Nephron (organoid): ENCODE measurements around the gene ARPC2.

Source experiments
- H3K27ac Mint-ChIP-seq, 3 experiments: 2 replicates each; pipeline ENCODE4 v1.8.0; 2020; ENCODE audit warnings: mixed read lengths in 3 of 3, mild to moderate bottlenecking in 2 of 3, moderate library complexity in 1 of 3
- H3K27me3 Mint-ChIP-seq: 2 replicates; pipeline ENCODE4 v1.8.0; 2021; ENCODE audit warnings: low read depth, mild to moderate bottlenecking, moderate library complexity, mixed read lengths
- H3K36me3 Mint-ChIP-seq: 2 replicates; pipeline ENCODE4 v1.8.0; 2020; ENCODE audit warnings: low read depth, mixed read lengths
- H3K4me1 Mint-ChIP-seq: 2 replicates; pipeline ENCODE4 v1.8.0; 2020; ENCODE audit warnings: mixed read lengths
- H3K4me3 Mint-ChIP-seq, 3 experiments: 2 replicates each; pipeline ENCODE4 v1.8.0; 2020; ENCODE audit warnings: mild to moderate bottlenecking in 3 of 3, mixed read lengths in 3 of 3, moderate library complexity in 2 of 3
- H3K9me3 Mint-ChIP-seq: 2 replicates; pipeline ENCODE4 v1.8.0; 2020; ENCODE audit warnings: mixed read lengths
- TF ChIP-seq, protein P1 (sequence below), 3 experiments: fragments of 200-600 bp; sonication (generic); IDR thresholded peaks; one replicate each; pipeline ENCODE4 v1.5.0; 2021; ENCODE audit warnings: antibody characterized with exemption in 3 of 3; ENCODE audit not compliant: unreplicated experiment in 3 of 3

ARPC2 gene

GRCh38 chr2:218235017-218235416 is 18.0 kb downstream of the ARPC2 start:
- no peak overlapping the region for H3K4me3 Mint-ChIP-seq
- H3K36me3 Mint-ChIP-seq, result peaks cover 87% of the 10 kb centered on the region
- H3K27ac Mint-ChIP-seq, result no peak overlapping the region

DNA sequence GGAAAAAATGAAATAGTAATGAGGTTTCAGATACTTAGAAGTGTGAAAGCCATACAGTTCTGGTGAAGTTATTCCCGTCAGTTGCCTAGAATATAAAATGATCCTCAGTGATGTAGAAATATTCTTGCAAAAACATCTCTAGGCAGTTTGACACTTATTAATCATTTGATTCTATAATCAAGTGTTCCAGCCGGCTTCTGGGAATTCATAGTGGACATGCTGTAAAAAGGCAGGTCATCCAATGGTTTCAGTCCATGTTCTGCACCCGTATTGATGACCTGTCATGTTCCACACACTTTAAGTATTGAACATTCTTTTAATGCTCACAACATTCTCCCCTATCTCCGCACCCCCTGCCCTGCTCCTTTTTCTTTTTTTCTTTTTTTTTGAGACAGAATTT is 19.8 kb downstream of the ARPC2 start:
- H3K9me3 Mint-ChIP-seq, result no peaks in the 10 kb centered on the region
- H3K27me3 Mint-ChIP-seq, result no peaks in the 10 kb centered on the region
- no peaks in the 10 kb centered on the region for H3K4me1 Mint-ChIP-seq
- TF ChIP-seq, protein P1, sequence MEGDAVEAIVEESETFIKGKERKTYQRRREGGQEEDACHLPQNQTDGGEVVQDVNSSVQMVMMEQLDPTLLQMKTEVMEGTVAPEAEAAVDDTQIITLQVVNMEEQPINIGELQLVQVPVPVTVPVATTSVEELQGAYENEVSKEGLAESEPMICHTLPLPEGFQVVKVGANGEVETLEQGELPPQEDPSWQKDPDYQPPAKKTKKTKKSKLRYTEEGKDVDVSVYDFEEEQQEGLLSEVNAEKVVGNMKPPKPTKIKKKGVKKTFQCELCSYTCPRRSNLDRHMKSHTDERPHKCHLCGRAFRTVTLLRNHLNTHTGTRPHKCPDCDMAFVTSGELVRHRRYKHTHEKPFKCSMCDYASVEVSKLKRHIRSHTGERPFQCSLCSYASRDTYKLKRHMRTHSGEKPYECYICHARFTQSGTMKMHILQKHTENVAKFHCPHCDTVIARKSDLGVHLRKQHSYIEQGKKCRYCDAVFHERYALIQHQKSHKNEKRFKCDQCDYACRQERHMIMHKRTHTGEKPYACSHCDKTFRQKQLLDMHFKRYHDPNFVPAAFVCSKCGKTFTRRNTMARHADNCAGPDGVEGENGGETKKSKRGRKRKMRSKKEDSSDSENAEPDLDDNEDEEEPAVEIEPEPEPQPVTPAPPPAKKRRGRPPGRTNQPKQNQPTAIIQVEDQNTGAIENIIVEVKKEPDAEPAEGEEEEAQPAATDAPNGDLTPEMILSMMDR (IDR thresholded peaks at IDR 0.05; ENCODE audit: unreplicated experiment in 3 of 3), result no peak
- no peak overlapping the region for H3K27ac Mint-ChIP-seq
- H3K36me3 Mint-ChIP-seq, result peaks cover 79% of the 10 kb centered on the region
- no peak overlapping the region for H3K4me3 Mint-ChIP-seq

More at GRCh38 chr2:218235017-218235416, 18.0 kb downstream of the ARPC2 start:
- Mint-ChIP-seq H3K9me3 (no peaks in the 10 kb centered on the region), H3K4me1 (no peaks in the 10 kb centered on the region), H3K27me3 (no peaks in the 10 kb centered on the region)
- TF ChIP-seq, protein P1 (IDR thresholded peaks at IDR 0.05; ENCODE audit: unreplicated experiment in 3 of 3), result no peak

DNA sequence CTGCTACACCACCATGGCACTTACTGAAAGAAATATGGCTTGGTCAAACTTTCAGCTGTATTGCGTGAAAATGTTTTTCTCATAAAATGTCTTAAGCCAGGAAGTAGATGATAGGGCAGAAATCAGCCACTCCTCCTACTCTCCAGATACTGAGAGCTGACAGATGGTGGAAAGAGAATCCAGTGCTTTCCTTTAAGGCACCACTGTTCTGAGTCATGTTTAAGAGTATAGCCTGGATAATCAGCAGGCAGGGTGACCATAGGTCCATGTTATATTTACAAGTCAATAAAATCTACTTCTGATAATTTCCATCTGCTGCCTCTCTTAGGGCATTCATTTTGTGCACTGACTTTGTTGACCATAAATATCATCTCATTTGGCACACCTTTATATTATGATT is 21.9 kb downstream of the ARPC2 start:
- H3K27ac Mint-ChIP-seq, result no peak overlapping the region
- TF ChIP-seq, protein P1 (IDR thresholded peaks at IDR 0.05; ENCODE audit: unreplicated experiment in 3 of 3), result no peak
- no peaks in the 10 kb centered on the region for H3K9me3 Mint-ChIP-seq
- H3K36me3 Mint-ChIP-seq, result peaks cover 71% of the 10 kb centered on the region
- H3K4me1 Mint-ChIP-seq, result no peaks in the 10 kb centered on the region
- H3K4me3 Mint-ChIP-seq, result no peak overlapping the region
- H3K27me3 Mint-ChIP-seq, result no peaks in the 10 kb centered on the region

DNA sequence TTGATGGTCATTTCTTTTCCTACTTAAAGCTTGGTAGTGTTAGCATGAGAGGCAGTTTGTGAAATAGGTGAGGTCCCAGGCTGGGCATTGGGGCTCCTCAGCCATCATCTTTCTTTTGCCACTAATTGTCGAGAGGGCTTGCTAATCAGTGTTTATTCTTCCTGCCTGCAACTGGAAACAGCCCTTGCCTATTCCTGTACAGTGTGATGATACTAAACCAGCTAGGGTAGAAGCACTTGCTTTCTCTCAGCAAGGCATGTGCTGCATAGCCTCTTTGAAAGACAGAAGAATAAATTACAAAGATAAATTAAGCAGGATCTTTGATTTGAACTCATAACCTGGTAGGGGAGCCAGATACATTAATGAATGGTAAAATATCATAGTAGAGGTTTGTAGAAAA is 27.2 kb downstream of the ARPC2 start:
- TF ChIP-seq, protein P1 (IDR thresholded peaks at IDR 0.05; ENCODE audit: unreplicated experiment in 3 of 3), result no peak
- no peaks in the 10 kb centered on the region for H3K9me3 Mint-ChIP-seq
- H3K27me3 Mint-ChIP-seq, result no peaks in the 10 kb centered on the region
- no peak overlapping the region for H3K4me3 Mint-ChIP-seq
- no peaks in the 10 kb centered on the region for H3K4me1 Mint-ChIP-seq
- H3K36me3 Mint-ChIP-seq, result peaks cover 65% of the 10 kb centered on the region
- H3K27ac Mint-ChIP-seq, result no peak overlapping the region

DNA sequence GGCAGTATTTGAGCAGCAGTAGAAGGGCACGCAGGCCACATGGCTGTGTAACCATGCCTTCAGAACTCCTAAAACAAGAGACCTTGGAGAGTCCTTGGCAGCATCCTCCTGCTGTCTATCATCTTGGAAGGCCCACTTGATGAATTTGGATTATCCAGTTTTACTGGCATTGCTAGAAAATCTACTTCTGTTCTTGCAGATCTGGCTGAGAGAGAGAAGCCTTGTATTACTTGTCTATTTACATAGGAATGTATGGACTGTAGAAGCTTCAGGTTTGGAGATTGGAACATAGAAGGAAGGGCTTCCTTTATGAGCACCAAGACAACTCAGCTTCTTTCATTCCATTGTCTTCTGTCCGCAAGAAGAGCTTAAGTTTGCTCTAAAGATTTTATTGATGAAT is 27.7 kb downstream of the ARPC2 start:
- Mint-ChIP-seq H3K9me3 (no peaks in the 10 kb centered on the region), H3K27ac (peak overlapping the region in 1 of 3 experiments; percentile 55)

GRCh38 chr2:218245214-218245613 is 28.2 kb downstream of the ARPC2 start:
- peak overlapping the region in 1 of 3 experiments; percentile 55 for H3K27ac Mint-ChIP-seq
- H3K4me1 Mint-ChIP-seq, result no peaks in the 10 kb centered on the region
- peaks cover 65% of the 10 kb centered on the region for H3K36me3 Mint-ChIP-seq
- H3K9me3 Mint-ChIP-seq, result no peaks in the 10 kb centered on the region
- TF ChIP-seq, protein P1 (IDR thresholded peaks at IDR 0.05; ENCODE audit: unreplicated experiment in 3 of 3), result no peak
- no peaks in the 10 kb centered on the region for H3K27me3 Mint-ChIP-seq
- H3K4me3 Mint-ChIP-seq, result no peak overlapping the region

More for the DNA sequence above, 27.7 kb downstream of the ARPC2 start:
- no peaks in the 10 kb centered on the region for H3K27me3 Mint-ChIP-seq
- TF ChIP-seq, protein P1 (IDR thresholded peaks at IDR 0.05; ENCODE audit: unreplicated experiment in 3 of 3), result no peak
- H3K36me3 Mint-ChIP-seq, result peaks cover 65% of the 10 kb centered on the region
- H3K4me1 Mint-ChIP-seq, result no peaks in the 10 kb centered on the region
- H3K4me3 Mint-ChIP-seq, result no peak overlapping the region
